ENCODE data around the gene FIZ1.
"Not testable (repeated sequence)": the region's sequence is repeated elsewhere in the genome, so short reads cannot be mapped to it uniquely, and the experiment has no call there.

FIZ1 gene

DNA sequence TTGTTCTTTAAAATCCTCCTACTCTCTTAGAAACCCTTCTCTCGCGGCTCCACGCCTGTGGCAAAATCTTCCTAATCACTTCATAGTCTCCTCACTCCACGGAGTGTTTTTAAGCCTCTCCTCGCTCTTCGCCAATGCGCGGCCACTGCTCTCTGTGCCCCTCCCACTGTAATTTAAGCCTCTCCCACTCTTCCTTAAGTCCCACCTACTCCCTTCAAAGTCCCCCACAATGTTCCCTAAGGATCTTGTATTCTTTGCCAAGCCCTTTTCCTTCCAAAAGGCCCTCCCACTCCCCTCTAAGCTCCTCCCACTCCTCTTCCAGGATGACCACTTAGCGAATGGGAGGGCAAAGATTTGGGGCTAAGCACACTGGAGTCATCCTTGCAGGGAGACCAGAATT lies 1.3 kb downstream of the FIZ1 start:
- DNase-seq (ENCODE audit: low read depth in 2 of 3, low spot score in 1 of 3) = no peak

DNA sequence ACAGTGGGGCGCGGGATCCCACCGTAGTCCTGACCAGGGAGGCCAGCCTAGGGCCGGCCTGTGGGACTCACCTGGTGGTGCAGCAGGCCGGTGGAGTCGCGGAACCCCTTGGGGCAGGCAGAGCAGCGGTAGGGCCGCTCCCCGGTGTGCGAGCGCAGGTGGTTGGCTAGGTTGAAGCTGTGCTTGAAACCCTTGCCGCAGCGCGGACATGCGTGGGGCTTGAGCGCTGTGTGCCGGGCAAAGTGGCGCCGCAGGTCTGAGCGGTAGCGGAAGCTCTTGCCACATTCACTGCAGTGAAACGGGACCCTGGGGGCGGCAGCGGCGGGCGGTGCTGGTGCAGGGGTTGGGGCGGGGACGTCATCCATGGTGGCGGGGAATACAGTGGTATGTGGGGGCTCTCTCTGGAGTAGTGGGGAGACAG lies 1.8 kb downstream of the FIZ1 start:
- DNase-seq (ENCODE audit: low read depth in 2 of 3, low spot score in 1 of 3) = no peak

DNA sequence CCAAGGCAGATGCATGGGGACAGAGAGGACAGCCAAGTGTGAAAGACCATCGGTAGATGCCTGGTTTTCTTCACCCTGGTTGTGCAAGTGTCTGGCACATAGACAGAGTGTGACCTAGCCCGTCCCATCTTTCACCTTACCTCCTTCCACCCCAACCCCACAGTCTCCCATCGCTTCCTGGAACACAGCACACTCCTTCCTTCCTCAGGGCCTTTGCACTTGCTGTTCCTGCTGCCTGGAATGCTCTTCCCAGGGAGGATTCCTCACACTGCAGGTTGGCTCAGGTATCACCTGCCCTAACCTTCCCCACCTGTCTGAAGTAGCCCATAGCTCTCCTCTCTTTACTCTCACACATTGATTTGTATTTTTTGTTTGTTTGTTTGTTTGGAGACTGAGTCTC lies 3.0 kb downstream of the FIZ1 start:
- DNase-seq (ENCODE audit: low read depth in 2 of 3, low spot score in 1 of 3) = no peak

DNA sequence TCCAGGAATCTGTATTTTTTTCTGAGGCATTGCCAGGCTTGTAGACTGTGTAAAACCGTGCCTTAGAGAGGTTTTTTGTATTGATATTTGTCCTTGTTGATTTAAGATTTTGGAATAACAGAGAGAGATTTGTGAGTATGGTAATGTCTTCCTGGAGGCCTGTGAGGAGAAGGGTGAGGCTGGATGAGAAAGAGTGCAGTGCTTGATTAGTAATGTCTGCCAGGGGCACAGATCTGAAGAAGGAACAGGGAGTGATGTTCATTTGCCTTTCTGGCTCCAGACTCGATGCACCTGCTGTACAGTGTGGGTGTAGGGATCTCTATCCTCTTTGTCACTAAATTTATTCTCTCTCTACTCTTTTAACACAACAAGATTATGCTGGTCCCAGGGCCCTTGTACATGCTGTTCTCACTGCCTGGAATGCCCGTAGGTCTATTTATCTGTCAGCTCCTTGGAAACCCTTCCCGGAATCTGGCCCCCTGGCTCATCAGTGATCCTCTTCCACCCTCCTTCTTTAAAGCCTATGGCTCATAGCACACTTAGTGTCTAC lies 4.2 kb downstream of the FIZ1 start:
- DNase-seq (ENCODE audit: low read depth in 2 of 3, low spot score in 1 of 3) = no peak

DNA sequence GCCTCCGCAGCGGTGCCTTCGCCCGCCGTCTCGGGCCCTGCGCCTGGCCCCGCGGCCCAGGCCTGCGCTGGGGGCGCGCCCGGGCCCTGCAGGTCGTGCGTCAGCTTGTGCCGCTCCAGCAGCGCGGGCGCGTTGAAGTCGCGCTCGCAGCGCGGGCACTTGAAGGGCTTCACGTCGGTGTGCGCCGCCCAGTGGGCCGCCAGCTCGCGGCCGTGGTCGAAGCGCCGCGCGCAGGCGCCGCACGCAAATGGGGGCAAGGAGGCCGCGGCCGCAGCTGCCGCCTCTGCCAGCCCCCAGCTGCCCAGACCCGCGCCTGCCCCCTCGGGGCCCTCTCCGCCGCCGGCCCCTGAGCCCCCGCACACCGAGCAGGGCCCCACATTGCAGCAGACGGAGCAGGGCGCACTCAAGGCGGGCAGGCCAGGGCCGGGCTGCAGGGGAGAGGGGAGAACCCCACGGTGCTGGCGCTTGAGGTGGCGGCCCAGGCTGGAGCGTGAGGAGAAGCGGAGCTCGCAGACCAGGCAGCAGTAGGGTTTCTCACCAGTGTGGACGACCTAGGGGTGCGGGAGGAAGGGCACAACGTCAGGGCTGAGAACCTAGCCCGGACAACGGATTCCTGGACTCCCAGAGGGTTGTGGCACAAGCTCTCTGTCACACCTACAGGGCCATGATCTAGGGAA lies 6.1 kb downstream of the FIZ1 start:
- DNase-seq (ENCODE audit: low read depth in 2 of 3, low spot score in 1 of 3) = no peak

DNA sequence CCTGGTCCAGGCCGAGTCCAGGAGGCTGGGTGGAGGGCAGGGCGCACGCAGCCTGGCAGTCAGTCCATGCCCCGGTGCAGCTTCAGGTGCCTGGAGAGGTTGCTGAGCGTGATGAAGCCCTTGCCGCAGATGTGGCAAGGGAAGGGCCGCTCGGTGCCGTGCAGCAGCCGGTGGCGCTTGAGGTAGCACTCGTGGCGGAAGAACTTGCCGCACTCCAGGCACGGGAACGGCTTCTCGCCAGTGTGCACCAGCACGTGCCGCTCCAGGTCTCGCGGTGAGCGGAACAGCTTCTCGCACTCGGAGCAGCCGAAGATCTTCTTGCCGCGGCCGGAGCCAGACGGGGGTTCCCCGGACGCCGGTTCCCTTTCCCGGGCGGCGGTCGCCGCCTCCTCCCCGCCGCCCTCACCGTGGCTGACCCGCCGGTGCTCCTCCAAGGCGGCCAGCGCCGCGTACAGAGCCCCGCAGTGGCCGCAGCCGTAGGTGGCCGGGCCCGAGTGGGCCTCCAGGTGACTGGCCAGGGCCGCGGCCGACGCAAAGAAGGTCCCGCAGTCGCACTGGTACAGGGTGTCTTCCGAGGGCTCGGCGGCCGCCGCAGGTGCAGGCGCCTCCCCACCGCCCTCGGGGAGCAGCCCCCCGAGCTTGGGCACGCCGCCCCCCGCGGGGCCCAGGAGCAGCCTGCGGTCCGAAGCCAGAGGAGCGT lies 6.8 kb downstream of the FIZ1 start:
- DNase-seq (ENCODE audit: low read depth in 2 of 3, low spot score in 1 of 3) = no peak

DNA sequence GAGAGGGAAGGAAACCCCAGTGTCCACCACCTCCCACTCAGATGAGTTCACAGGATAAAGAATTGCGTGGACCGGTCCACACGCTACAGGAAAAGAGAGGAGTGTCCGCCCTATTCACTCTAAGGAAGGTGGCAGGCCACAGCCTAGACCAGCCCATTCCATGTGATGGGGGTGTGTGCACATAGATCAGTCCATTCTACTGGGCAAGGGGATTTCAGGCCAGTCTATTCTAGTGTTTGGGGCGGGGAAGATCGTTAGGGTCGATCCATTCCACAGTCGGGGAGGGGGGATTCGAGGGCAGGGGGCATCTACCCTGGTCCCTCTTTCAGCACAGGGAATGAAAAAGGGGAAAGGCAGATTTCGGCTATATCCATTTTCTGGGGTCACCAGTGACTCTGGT lies 7.8 kb downstream of the FIZ1 start:
- DNase-seq (ENCODE audit: low read depth in 2 of 3, low spot score in 1 of 3) = no peak

DNA sequence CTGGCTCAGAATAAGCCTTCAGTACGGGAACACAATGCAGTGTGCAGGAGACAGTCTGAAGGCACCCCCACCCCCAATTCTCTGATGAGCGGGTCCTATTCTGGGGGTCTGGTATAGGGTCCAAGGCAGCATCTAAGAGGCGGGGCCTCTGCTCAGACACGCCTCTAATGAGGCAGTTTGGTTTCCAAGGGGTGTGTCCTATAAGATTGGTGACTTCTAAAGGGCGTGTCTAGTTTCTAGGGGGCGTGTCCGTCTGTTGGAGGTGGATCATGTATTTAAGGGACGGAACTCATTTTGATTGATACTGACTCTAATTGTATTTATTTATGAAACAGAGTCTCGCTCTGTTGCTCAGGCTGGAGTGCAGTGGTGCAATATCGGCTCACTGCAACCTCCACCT lies 8.7 kb downstream of the FIZ1 start:
- no peak for DNase-seq (ENCODE audit: low read depth in 2 of 3, low spot score in 1 of 3)

DNA sequence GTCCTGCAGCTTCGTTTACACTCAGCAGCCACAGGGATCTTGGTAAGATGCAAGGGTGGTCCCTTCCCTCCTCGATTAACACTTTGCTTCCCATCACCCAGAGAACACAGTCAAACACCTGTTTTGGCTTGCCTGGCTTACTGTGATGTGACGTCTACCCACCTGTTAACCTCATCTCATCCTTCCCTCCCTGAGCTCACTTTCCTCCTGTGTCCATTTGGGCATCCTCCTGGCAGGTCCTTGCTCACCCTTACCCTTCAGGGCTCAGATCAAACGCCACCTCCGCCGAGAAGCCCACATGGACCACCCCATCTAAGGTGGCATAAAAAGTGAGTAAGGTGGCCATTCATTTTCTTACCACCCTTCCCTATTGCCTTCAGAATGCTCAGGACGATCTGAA lies 9.2 kb downstream of the FIZ1 start:
- no peak for DNase-seq (ENCODE audit: low read depth in 2 of 3, low spot score in 1 of 3)

DNA sequence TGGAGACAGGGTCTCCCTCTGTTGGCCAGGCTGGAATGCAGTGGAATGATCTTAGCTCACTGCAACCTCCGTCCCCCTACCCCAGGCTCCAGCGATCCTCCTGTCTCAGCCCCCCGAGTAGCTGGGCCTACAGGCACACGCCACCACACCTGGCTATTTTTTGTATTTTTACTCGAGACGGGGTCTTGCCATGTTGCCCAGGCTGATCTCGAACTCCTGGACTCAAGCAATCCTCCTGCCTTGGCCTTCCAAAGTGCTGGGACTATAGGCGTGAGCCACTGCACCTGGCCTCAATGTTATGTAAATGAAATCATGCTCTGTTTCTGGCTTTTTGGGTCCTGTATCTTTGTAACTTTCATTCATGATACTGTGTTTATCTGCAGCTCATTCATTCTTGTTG lies 10.6 kb downstream of the FIZ1 start:
- no peak for DNase-seq (ENCODE audit: low read depth in 2 of 3, low spot score in 1 of 3)

DNA sequence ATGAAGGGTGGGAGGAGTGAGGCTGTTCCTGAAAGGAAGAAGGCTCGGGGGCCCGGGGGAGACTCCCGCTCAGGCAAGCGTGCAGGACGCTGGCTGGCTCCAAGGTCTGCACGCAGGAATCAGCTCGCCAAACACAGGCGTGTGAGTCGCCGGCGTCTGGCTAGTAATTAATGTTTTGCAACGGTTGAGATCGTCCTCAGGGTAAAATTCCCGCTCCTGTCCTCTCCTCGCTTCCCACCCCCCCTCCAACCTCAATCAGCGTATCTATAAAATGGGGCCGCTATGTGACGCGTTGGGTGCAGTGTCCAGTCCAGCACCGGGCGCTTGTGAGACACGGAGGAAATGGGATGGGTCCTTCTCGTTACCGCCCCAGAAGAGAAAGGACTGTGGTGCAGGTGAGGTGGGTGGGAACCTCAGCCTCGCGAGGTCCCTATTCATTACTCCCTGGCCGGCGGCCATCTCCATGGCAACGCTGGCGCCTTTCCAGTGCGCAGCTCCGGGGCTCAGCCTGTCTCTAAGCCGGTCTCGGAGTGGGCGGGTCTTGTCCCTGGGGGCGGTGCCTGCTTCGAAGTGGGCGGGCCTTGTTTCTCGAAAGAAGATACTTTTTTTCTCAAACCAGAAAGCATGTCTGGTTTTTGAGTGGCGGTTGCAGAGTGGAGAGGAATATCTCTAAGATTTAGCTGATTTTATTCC lies 12.2 kb downstream of the FIZ1 start:
- peak; percentile 89 to 98 (median 90) for DNase-seq (ENCODE audit: low read depth in 2 of 3, low spot score in 1 of 3)

DNA sequence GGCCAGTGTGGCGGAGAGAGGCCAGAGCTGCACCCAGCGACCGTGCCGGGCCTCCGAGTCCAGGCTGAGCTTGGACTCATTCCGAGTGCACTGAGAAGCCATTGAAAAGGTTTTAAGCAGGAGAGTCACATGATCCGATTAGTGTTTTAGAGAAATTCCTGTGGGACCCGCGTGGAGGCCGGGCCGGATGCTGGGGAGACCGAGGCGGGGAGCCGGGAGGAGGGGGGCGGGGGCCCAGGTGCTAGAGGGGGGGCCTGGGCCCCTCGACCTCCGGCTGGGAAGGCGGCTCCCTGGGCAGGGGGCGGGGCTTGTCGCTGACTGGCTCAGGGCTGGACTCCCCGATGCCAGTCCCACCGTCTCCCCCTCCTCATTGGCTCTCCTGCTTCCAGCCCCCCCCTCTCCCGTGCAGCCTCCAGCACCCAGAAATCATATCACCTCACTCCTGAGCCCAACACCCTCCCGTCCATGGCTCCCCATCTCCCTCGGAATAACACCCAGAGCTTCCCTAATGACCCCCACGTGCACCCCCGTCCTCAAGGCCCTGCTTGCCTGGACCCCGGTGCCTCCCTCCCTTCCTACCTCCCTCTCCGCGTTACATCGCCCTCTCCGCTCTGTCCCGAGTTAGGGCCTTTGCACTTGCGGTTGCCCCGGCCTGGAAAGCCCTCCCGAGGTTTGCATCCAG lies 13.5 kb downstream of the FIZ1 start:
- DNase-seq (ENCODE audit: low read depth in 2 of 3, low spot score in 1 of 3) = peak in 1 of 3 donors; percentile 28

DNA sequence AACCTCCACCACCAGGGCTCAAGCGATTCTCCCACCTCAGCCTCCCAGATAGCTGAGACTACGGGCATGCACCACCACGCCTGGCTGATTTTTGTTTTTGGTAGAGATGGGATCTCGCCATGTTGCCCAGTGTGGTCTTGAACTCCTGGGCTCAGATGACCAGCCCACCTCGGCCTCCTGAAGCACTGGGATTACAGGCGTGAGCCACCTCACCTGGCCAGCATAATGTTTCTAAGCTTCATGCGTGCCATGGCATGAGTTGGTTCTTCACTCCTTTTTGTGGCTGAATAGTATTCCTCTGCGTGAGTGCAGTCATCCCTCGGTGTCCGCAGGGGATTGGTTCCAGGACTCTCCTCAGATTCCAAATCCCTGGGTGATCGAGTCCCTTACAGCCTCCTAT lies 14.4 kb downstream of the FIZ1 start:
- DNase-seq (ENCODE audit: low read depth in 2 of 3, low spot score in 1 of 3) = no peak

DNA sequence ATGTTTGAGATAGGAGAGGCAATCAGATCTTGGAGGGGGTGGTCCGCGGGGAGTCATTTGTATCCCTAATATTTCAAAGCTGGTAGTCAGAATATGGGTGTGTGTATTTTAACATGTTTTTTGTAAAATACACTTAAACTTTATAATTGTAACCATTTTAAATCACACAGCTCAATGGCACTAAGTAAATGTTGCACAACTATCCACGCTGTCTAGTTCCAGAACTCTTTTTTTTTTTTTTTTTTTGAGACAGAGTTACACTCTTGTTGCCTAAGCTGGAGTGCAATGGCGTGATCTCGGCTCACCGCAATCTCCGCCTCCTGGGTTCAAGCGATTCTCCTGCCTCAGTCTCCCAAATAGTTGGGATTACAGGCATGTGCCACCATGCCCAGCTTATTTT lies 15.4 kb downstream of the FIZ1 start:
- not testable (repeated sequence) for DNase-seq (ENCODE audit: low read depth in 2 of 3, low spot score in 1 of 3)

DNA sequence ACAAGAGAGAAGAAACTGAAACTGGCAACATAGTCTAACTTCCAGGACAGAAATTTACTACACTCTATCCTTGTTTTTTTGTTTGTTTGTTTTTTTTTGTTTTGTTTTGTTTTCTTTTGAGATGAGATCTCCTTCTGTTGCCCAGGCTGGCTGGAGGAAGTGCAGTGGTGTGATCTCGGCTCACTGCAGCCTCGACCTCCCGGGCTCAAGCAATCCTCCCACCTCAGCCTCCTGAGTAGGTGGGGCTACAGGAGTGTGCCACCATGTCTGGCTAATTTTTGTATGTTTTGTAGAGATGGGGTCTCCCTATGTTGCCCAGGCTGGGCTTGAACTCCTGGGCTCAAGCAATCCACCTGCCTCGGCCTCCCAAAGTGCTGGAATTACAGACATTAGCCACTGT lies 17.0 kb downstream of the FIZ1 start:
- DNase-seq (ENCODE audit: low read depth in 2 of 3, low spot score in 1 of 3) = not testable (repeated sequence)

DNA sequence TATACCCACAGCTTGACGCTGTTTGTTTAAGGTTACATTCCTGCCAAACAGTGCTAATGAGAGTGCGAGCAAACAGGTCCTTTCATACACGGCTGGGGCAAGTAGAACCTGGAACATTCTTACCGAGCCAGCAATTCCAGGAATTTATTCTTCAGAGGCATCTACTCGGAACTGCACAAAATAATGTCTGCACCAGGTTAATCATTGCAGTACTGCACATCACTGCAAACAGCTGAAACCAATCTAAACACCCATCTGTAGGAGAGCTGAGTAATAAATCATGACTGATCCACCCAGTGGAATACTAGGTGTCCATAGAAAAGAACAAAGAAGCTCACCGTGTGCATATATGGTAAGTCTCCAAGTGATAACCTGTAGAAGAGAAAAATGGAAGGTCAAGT lies 17.5 kb downstream of the FIZ1 start:
- DNase-seq (ENCODE audit: low read depth in 2 of 3, low spot score in 1 of 3) = no peak

DNA sequence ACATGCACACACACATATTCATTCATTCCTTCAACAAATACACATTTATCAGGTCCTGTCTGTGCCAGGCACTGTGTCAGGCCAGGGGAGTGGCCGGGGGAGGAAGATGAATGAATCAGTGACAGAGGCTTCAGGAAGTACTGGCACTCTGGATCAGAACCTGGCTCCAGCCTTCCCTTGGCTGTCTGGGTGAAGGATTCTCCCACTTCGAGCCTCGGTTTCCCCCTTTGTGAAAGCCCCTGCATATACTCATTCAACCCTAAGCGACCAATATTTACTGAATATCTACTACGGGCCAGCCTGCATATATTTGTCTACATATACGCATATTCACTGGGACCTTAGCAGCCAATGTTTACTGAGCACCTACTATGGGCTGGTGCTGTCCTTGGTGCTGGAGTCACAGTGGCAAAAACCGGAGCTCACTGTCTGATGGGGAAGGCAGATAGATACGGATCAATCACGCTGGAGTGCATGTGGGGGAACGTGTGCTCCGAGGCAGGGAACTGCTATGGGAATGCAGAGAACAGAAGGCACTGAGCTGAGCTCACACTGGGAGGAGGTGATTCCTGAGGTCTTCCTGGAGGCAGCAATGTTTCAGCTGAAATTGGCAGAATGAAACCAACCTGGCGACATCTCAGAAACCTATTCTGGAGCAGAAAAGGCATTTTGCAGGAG lies 18.0 kb downstream of the FIZ1 start:
- DNase-seq (ENCODE audit: low read depth in 2 of 3, low spot score in 1 of 3) = no peak

DNA sequence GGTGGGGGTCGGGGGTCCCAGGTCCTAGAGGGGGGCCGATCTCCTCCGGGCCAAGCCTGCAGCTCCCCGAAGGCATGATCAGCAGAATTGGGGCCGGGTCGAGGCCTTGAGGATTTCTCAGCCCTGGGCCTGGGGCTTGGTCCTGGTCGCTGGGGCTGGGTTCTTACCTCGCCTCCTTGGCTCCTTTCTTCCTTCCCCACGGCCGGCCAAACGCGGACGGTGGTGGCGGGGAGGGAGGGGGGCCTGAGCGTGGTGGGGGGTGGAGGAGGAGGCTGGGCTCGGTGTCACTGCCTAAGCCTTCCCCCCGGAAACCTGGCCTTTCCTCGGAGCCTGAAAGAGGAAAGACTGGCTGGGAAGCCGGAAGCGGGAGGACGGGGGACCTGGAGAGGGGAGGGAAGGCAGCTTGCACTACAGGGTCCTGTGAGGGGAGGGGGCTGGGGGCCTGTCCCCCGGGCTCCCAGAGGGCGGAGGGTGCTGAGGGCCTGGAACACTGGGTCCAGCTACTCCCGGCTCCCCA lies 18.6 kb downstream of the FIZ1 start, which contains the start of gene ZNF579:
Gene ZNF579, minus strand, starts transcription at position 221 of the 517 bp plus-strand sequence. CDS start 1,209 bp downstream, outside the sequence.
- DNase-seq (ENCODE audit: low read depth in 2 of 3, low spot score in 1 of 3) = peak; percentile 74 to 87 (median 81)

DNA sequence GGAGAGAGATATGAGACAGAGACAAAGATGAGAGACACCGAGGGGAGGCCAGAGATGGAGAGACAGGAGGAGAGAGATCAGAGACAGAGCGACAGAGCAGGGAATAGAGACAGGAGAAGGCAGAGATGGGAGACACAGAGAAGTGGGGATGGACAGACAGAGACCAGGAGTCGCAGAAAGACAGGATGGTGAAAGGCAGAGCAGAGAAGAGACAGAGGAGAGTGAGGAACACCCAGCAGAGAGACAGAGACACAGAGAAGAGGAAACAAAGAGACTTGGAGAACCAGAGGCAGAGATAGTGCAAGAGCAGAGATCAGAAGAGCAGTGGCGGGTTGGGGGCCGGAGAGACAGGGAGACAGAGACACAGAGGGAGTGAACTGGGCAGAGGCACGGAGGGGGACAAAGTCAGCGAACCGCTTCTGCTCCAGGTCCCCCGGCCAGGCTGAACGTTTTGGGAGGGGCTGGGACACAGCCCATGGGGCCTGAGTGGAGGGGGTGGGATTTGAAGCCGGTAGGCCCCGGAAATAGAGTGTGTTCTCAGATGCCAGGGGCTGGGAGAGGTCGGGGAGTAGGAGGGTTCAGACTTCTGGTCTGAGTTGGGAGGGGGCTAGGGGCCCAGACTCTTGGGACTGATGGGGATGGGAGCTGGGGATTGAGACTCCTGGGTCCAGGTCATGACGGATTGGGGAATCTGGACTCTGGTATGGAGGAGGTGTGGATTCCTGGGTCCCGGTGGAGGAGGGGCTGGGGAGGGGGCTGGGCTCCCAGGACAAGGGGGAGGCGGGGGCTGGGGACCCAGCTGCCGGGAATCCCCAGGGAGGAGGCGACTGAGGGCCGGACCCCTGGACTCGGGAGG lies 19.3 kb downstream of the FIZ1 start:
- no peak for DNase-seq (ENCODE audit: low read depth in 2 of 3, low spot score in 1 of 3)

All from stimulated activated CD4-positive, alpha-beta T cell treated with anti-CD3 and anti-CD28 coated beads, Interleukin-12 subunit alpha, Interleukin-12 subunit beta, amount 100 ng/mL, for 48 hours (primary cell).